ENCODE results near the gene ATP7A. TPM values are rescaled to one million over a fixed set of nuclear protein-coding genes. Genes with fewer than 3 reads are reported as not detected.

ATP7A gene
- total RNA-seq, 1 experiment from 2014 or later = 2.1 TPM

DNA sequence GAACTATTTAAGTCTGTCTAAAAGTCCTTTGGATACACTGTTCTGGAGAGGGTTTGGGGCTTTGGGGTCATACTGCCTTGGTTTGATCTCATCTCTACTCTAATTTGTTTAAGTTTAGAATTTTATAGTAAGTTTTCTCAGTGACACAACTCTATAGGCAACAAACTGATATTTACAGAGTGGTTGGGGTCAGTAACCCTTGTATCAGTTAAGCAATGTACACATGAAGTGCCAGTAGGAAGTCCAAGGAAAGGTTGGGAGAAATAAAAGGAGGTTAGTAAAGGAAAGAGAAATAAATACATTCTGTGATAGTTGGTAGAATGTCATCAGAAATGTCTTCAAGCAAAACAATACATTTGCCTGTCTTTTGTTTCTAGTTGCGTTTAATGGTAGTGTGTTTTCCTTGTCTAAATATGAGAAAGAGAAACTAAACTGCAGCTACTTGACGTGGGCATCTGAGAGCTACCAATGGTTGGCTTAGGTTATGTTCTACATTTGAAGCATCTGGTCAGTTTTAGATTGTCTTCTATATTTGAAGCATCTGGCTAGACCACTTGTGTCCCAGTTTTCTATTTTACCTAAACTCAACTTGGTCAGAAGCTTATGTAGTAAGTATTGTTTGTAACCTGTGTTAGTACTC lies 6.9 kb downstream of the ATP7A start:
- TF ChIP-seq, protein P1, sequence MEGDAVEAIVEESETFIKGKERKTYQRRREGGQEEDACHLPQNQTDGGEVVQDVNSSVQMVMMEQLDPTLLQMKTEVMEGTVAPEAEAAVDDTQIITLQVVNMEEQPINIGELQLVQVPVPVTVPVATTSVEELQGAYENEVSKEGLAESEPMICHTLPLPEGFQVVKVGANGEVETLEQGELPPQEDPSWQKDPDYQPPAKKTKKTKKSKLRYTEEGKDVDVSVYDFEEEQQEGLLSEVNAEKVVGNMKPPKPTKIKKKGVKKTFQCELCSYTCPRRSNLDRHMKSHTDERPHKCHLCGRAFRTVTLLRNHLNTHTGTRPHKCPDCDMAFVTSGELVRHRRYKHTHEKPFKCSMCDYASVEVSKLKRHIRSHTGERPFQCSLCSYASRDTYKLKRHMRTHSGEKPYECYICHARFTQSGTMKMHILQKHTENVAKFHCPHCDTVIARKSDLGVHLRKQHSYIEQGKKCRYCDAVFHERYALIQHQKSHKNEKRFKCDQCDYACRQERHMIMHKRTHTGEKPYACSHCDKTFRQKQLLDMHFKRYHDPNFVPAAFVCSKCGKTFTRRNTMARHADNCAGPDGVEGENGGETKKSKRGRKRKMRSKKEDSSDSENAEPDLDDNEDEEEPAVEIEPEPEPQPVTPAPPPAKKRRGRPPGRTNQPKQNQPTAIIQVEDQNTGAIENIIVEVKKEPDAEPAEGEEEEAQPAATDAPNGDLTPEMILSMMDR (conservative IDR thresholded peaks at IDR 0.05) = no peak
- Mint-ChIP-seq H3K9me3 (peaks cover 35 to 41% of the 10 kb centered on the region in 2 experiments), H3K27me3 (ENCODE audit: low read depth) (no peaks in the 10 kb centered on the region), H3K4me3 (no peak overlapping the region), H3K27ac (no peak overlapping the region), H3K36me3 (ENCODE audit: insufficient read depth in 1 of 3, low read depth in 3 of 3) (peaks cover 0 to 4% (median 3%) of the 10 kb centered on the region in 3 experiments; a peak in 1 of 7 replicates), H3K4me1 (no peaks in the 10 kb centered on the region)
- Histone ChIP-seq H3K4me2 (ENCODE audit: insufficient read depth, insufficient read length, low read length) (no peak overlapping the region), H2BK15ac (ENCODE audit: low read depth, low read length) (no peak overlapping the region), H3K18ac (ENCODE audit: insufficient read length, low read depth, low read length) (no peak overlapping the region), H3K23ac (ENCODE audit: insufficient read length, low read depth, low read length) (no peak overlapping the region), H3T11ph (ENCODE audit: low read length) (no peak overlapping the region), H3K9ac (ENCODE audit: extremely low read depth, insufficient read length, low read length) (no peak overlapping the region), H2BK12ac (ENCODE audit: insufficient read length, low read depth, low read length) (no peak overlapping the region), H3K79me2 (ENCODE audit: insufficient read depth, low read length) (no peaks in the 10 kb centered on the region), H4K5ac (ENCODE audit: insufficient read length, low read depth, low read length) (no peak overlapping the region), H2BK120ac (ENCODE audit: low read depth, low read length, poor library complexity, severe bottlenecking) (no peak overlapping the region), H2AFZ (ENCODE audit: low read length) (no peak overlapping the region), H3K4me1 (ENCODE audit: insufficient read depth, low read length) (no peaks in the 10 kb centered on the region), H3K14ac (ENCODE audit: insufficient read depth, low read length) (no peak overlapping the region), H4K8ac (replicated peaks; ENCODE audit: insufficient read length, low read depth, low read length) (no peak overlapping the region), H3K27ac (ENCODE audit: insufficient read length, low read depth, low read length) (no peak overlapping the region), H2AK5ac (ENCODE audit: insufficient read length, low read length) (no peak overlapping the region), H2BK5ac (ENCODE audit: insufficient read length, low read length) (no peak overlapping the region), H4K91ac (ENCODE audit: insufficient read length, low read depth, low read length) (no peak overlapping the region), H2BK20ac (ENCODE audit: low read depth, low read length, poor library complexity, severe bottlenecking) (no peak overlapping the region), H3K56ac (ENCODE audit: insufficient read length, low read depth, low read length) (no peak overlapping the region), H3K9me3 (ENCODE audit: control insufficient read depth, low read depth, low read length) (peaks cover 31% of the 10 kb centered on the region), H3K27me3 (ENCODE audit: insufficient read depth, low read length) (no peaks in the 10 kb centered on the region), H3K79me1 (ENCODE audit: insufficient read depth, low read depth, low read length, poor library complexity, severe bottlenecking) (no peaks in the 10 kb centered on the region), H3K4ac (ENCODE audit: low read depth, low read length) (no peak overlapping the region), H3K23me2 (ENCODE audit: insufficient read length, low read depth, low read length, poor library complexity, severe bottlenecking) (no peaks in the 10 kb centered on the region), H4K20me1 (ENCODE audit: control insufficient read depth, insufficient read depth, insufficient read length) (no peaks in the 10 kb centered on the region)
- DNase-seq = no peak
- no CpG with 5 or more reads among the region's 2 CpGs for whole genome bisulfite sequencing (ENCODE audit: extremely low coverage, insufficient read length, low lambda C conversion rate)
